NCI-H146 (cell line): ENCODE results near the gene ST3GAL2.
A peak's percentile ranks its signal among the peaks of the same experiment; 100 is the strongest.

Source experiments
- DNase-seq: peaks from one replicate; lab custom pipeline; 2025; lab: John Stamatoyannopoulos, UW

Gene ST3GAL2, protein sequence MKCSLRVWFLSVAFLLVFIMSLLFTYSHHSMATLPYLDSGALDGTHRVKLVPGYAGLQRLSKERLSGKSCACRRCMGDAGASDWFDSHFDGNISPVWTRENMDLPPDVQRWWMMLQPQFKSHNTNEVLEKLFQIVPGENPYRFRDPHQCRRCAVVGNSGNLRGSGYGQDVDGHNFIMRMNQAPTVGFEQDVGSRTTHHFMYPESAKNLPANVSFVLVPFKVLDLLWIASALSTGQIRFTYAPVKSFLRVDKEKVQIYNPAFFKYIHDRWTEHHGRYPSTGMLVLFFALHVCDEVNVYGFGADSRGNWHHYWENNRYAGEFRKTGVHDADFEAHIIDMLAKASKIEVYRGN

GRCh38 chr16:70438969-70439862, at the start of gene ST3GAL2:
ST3GAL2 (minus strand) TSS chr16:70439100; CDS start chr16:70398530, 40,570 bp downstream.
- DNase-seq = peak; percentile 90

- DNase-seq = no peak
Observed at GRCh38 chr16:70484867-70485266, 46.0 kb upstream of the ST3GAL2 start.

- DNase-seq = no peak
Observed at GRCh38 chr16:70483426-70483825, 44.5 kb upstream of the ST3GAL2 start.

DNA sequence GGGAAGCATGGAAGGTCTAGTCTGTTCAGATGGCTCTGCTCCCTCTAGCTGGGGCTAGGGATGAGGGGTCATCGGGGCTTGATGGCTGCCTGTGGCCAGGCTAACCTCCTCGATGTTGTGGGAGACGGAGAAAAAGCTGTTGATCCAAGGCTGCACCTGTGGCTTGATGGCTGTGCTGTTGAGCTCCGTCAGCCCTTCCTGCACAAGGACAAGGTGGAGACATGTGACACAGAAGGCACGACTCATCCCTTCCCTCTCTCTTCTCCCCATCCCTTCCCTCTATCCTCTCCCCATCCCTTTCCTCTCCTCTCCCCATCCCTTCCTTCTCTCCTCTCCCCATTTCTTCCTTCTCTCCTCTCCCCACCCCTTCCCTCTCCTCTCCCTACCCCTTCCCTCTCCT, 43.7 kb upstream of the ST3GAL2 start:
- DNase-seq = no peak

DNA sequence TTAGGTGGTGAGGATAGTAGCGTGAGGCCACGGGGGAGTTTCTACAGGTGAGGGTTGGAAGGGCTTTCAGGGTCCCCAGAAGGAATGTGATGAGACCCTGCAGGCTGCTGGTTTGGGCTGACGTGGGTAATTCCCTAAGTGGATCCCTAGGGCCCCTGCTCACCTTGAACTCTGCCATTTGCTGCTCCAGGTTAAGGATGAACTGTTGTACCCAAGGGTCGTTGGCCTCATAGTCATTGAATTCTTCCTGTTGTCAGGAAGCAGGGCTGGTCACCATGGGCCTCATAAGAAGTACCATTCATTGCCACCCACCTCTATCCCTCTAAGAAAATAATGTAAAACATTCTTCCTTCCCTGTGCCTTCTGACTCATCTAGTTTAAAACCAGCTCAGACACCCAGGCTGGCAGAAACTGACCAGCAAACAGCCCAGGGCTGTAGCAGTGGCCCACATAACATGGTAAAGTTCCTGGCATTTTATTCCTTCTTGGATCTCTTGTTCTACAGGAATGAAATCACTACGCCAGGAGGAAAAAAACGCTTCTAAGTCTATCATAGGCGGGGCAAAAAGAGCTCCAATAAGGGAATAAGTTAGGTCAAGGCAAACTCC, 43.1 kb upstream of the ST3GAL2 start:
- DNase-seq = no peak

DNA sequence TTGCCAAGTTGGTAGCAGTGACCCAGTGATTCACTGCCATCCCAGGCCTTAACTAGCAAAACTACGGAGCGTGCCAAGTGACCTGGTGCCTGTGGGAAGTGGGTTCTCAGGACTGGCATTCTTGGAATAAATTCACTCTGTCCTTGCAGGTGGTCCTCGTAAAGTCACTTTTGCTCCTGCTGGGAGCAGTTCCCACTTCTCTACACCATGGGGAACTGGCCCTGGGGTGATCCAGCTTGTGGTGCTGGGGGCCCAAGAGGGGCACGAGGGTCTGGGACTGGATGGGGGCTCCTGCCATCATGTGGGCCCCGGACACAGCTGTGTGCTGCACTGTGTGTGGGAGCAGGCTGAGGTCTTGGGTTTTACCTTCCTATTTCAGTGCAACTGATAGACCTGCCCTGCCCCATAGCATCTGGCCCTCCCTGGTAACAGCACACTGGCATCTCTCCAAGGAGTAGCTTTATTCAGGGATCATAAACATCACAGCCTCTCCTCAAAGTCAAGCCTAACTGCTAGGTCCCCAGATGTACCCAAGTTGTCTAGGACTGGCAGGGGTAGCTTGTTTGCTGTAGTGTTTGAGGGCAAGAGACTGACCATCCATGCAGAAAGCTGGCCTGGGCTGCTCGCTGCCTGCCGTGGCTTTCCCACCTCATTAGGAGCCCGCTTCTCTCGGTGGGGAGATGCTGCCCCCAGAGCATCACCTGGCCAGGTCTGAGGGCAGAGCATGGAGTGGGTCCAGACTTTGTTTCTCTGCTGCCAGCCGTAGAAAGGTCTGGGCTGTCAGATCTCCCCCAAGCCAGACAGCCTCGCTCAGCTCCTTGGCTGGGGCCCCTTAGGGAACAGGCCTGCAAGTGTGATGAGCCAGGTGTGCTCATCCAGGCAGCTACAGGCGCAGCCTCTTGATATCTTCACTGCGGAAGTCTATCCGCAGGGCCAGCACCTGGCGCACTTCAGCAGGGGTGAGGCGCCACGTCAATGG, 41.5 kb upstream of the ST3GAL2 start:
- no peak for DNase-seq

DNA sequence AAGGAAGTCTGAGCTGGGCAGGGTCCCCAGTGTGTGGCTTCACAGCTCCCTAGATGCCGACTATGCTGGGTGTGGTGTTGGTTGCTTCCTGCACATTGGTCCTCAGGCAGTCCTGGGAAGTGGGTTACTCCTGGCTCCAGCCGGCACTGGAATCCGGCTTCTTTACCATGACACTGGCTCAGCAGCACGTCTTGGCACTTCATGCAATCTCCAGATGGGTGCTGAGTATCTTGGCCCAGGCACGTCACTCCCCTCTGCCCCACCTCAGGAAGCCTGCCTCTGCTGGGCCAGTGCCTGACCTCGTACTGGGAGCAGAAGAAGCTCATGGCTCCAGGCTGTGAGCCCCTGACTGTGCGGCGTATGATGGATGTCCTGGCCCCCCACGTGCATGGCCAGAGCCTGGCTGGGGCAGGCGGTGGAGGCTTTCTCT, 40.0 kb upstream of the ST3GAL2 start:
- no peak for DNase-seq

- DNase-seq = no peak
Observed at GRCh38 chr16:70478169-70478568, 39.3 kb upstream of the ST3GAL2 start.

GRCh38 chr16:70476272-70477020, 37.5 kb upstream of the ST3GAL2 start:
- no peak for DNase-seq

DNA sequence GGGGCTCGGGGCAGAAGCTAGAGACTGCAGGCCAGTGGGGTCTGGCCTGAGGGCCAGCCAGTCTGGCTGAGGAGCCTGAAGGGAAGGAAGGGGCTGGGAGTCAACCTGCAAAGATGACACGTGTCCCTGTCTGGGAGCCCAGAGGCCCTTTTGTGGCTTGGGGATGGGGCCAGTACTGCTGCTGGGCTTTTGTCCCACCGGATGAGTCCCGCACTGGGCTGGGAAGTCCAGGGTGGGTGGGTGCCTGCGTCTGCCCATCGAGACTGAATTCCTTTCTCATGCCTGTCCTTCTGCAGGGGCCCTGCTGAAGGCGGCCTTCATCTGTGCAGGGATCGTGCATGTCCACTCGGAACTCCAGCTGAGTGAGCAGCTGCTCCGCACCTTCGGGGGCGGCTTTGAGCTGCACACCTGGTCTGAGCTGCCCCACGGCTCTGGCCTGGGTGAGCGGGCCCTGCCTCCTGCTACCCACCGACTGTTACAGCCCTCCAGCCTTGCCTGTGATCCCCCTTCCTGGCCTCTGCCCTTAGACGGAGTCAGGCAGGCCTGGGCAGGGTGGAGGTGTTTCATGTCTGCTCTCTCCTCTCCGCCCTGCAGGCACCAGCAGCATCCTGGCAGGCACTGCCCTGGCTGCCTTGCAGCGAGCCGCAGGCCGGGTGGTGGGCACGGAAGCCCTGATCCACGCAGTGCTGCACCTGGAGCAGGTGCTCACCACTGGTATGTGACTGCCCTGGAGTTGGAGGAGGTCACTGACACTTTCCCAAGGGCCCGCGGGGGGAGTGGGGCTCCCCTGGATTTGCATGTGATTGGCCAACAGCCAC, 36.4 kb upstream of the ST3GAL2 start:
- DNase-seq = no peak

- DNase-seq = no peak
Observed at GRCh38 chr16:70474320-70475053, 35.6 kb upstream of the ST3GAL2 start.

GRCh38 chr16:70473446-70474319, 34.8 kb upstream of the ST3GAL2 start:
- no peak for DNase-seq

- DNase-seq = no peak
Observed at GRCh38 chr16:70472786-70473433, 34.0 kb upstream of the ST3GAL2 start.

DNA sequence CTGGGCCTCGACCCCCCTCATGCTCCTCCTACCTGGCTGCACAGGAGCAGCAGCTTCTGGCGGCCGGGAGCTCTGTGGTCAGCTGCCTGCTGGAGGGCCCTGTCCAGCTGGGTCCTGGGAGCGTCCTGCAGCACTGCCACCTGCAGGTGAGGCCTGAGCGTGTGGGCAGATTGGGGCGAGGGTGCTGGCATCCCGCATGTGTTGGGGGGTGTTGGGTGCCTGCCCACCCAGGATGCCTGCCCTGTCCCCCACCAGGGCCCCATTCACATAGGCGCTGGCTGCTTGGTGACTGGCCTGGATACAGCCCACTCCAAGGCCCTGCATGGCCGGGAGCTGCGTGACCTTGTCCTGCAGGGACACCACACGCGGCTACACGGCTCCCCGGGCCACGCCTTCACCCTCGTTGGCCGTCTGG, 32.0 kb upstream of the ST3GAL2 start:
- no peak for DNase-seq

- DNase-seq = no peak
Observed at GRCh38 chr16:70470141-70470926, 31.4 kb upstream of the ST3GAL2 start.

- no peak for DNase-seq
Observed at GRCh38 chr16:70468776-70469525, 30.1 kb upstream of the ST3GAL2 start.
